ENCODE measurements around the gene NLRC5. TPM values are rescaled to one million over a fixed set of nuclear protein-coding genes. Genes with fewer than 3 reads are reported as not detected.
A peak's percentile ranks its signal among the peaks of the same experiment; 100 is the strongest.

The NLRC5 gene
- total and polyA plus RNA-seq, 9 of the 15 experiments (the other 6 are each of a cell fraction or from before 2014, with no cell fraction given) = 0.59 to 0.71 TPM; not detected in 7

- TF ChIP-seq ZMIZ1 (IDR thresholded peaks at IDR 0.05; ENCODE audit: low read depth in 2 of 2, low read length in 2 of 2) (no peak), DEAF1 (CRISPR knock-in tag; IDR thresholded peaks at IDR 0.05) (peak; percentile 66), ZNF143 (CRISPR knock-in tag; IDR thresholded peaks at IDR 0.05) (no peak), FOXP1 (CRISPR knock-in tag; IDR thresholded peaks at IDR 0.05) (no peak; the same call in 1 of the 2 replicates), HCFC1 (IDR thresholded peaks at IDR 0.05; ENCODE audit: low read depth, low read length) (no peak; the same call in 1 of the 2 replicates), POU5F1 (IDR thresholded peaks at IDR 0.05; ENCODE audit: borderline replicate concordance, low read depth, low read length, partially characterized antibody) (no peak), U2AF1 (optimal IDR thresholded peaks at IDR 0.05; ENCODE audit: low read depth, low read length) (no peak), ZNF561 (CRISPR knock-in tag; conservative IDR thresholded peaks at IDR 0.05) (no peak), POLR2B (IDR thresholded peaks at IDR 0.05; ENCODE audit: low read depth, partially characterized antibody) (no peak), ZNF586 (CRISPR knock-in tag; conservative IDR thresholded peaks at IDR 0.05) (no peak), XRCC3 (IDR thresholded peaks at IDR 0.05) (no peak), ZFP91 (CRISPR knock-in tag; IDR thresholded peaks at IDR 0.05) (no peak), FOXK1 (CRISPR knock-in tag; IDR thresholded peaks at IDR 0.05; ENCODE audit: borderline replicate concordance) (peak; percentile 27; the same call in 1 of the 2 replicates), DMBX1 (CRISPR knock-in tag; IDR thresholded peaks at IDR 0.05; ENCODE audit: borderline replicate concordance) (0 out of 2 replicates have a peak, but pooled peaks have one; percentile 21), GTF3C2 (IDR thresholded peaks at IDR 0.05; ENCODE audit: borderline replicate concordance, extremely low read depth, insufficient read length) (no peak), TEAD2 (tag; IDR thresholded peaks at IDR 0.05) (peak; percentile 94)
Measured at GRCh38 chr16:56964243-56965148, 24.9 kb upstream of the NLRC5 start (continued).
